ENCODE data around the gene TMEM175.

The TMEM175 gene

DNA sequence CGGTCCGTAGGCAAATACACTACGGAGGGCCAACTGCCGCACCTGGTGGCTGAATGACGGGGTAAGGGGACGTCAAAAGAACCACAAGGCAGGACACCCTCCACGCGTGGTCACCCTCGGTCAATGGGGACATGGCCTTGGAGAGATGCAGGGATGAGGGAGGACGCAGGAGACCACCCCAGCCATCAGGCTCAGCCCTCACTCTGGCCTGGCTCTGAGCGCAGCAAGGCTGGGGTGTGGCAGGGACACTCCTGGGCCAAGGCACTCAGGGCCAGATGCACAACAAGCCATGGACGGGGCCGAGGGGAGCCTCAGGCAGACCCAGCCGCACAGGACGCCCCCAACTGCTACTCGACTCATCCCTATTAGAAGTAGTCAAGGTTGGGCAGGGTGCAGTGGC, 36.7 kb upstream of the TMEM175 start:
- Mint-ChIP-seq H3K27me3 (ENCODE audit: low read depth) (no peaks in the 10 kb centered on the region), H3K36me3 (ENCODE audit: low read depth) (peaks cover 20% of the 10 kb centered on the region), H3K4me1 (no peaks in the 10 kb centered on the region), H3K4me3 (no peak overlapping the region), H3K9me3 (no peaks in the 10 kb centered on the region), H3K27ac (no peak overlapping the region)
- TF ChIP-seq, protein P1, sequence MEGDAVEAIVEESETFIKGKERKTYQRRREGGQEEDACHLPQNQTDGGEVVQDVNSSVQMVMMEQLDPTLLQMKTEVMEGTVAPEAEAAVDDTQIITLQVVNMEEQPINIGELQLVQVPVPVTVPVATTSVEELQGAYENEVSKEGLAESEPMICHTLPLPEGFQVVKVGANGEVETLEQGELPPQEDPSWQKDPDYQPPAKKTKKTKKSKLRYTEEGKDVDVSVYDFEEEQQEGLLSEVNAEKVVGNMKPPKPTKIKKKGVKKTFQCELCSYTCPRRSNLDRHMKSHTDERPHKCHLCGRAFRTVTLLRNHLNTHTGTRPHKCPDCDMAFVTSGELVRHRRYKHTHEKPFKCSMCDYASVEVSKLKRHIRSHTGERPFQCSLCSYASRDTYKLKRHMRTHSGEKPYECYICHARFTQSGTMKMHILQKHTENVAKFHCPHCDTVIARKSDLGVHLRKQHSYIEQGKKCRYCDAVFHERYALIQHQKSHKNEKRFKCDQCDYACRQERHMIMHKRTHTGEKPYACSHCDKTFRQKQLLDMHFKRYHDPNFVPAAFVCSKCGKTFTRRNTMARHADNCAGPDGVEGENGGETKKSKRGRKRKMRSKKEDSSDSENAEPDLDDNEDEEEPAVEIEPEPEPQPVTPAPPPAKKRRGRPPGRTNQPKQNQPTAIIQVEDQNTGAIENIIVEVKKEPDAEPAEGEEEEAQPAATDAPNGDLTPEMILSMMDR (IDR thresholded peaks at IDR 0.05; ENCODE audit: unreplicated experiment in 3 of 3): no peak

DNA sequence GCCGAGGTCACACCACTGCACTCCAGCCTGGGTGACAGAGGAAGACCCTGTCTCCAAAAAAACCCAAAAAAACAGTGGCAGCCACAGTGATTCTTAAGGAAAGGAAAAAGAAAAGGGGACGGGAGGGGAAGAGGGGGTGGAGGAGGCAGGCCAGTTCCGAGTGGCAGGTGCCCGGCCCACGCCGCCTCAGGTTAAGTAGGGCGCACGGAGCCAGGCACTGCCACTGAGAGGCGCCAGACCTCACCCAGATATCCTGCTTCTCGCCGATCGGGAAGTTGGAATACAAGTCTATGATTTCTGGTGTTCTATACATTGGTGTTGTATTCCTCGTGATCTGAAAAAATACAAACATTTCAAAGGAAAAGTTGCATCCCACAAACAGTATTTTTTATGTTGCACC, 36.0 kb upstream of the TMEM175 start:
- Mint-ChIP-seq H3K27me3 (ENCODE audit: low read depth) (no peaks in the 10 kb centered on the region), H3K27ac (no peak overlapping the region), H3K36me3 (ENCODE audit: low read depth) (peaks cover 20% of the 10 kb centered on the region), H3K4me3 (no peak overlapping the region), H3K9me3 (no peaks in the 10 kb centered on the region), H3K4me1 (no peaks in the 10 kb centered on the region)
- TF ChIP-seq, protein P1 (IDR thresholded peaks at IDR 0.05; ENCODE audit: unreplicated experiment in 3 of 3): no peak

DNA sequence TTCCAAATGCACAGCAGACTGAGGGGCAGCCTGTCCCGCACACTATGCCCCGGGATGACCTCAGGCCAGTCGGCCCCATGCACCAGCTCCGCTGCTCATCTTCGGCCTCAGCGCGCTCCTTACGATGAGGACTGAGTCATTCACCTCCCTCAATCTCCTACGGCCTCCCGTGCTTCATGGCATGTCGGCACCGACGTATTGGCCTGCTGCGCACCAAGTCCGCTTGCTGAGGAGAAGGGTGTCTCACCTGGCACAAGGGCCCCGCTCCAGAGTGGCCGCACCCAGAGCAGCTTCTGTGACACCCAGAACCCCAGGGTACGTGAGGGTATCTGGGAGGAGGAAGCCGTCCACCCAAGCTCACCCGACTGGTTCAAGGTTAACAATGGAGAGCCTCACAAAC, 35.6 kb upstream of the TMEM175 start:
- Mint-ChIP-seq H3K27me3 (ENCODE audit: low read depth) (no peaks in the 10 kb centered on the region), H3K4me3 (no peak overlapping the region), H3K27ac (no peak overlapping the region), H3K4me1 (no peaks in the 10 kb centered on the region), H3K36me3 (ENCODE audit: low read depth) (peaks cover 20% of the 10 kb centered on the region), H3K9me3 (no peaks in the 10 kb centered on the region)
- TF ChIP-seq, protein P1 (IDR thresholded peaks at IDR 0.05; ENCODE audit: unreplicated experiment in 3 of 3): no peak

DNA sequence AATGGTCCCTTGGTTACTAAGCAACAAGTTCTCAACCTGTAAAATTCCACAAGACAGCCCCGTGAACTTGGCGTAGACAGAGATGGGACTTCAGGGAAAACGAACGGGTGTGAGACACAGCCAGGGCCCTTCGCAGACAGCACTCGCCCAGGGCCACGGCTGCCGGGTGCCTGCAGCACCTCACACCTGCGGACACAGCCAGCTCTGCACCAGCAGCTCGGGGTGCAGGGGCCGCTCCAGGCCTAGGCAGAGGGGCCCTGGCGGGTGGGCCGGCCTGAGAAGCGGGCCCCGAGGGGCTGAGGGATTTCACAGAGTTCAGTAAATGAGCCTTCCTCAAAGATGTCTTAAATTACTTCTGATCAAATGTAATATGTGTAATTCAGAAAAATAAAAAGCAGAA, 34.1 kb upstream of the TMEM175 start:
- H3K4me3 Mint-ChIP-seq: no peak overlapping the region
- H3K4me1 Mint-ChIP-seq: no peaks in the 10 kb centered on the region
- peaks cover 27% of the 10 kb centered on the region for H3K36me3 Mint-ChIP-seq (ENCODE audit: low read depth)
- no peaks in the 10 kb centered on the region for H3K27me3 Mint-ChIP-seq (ENCODE audit: low read depth)
- TF ChIP-seq, protein P1 (IDR thresholded peaks at IDR 0.05; ENCODE audit: unreplicated experiment in 3 of 3): no peak
- H3K9me3 Mint-ChIP-seq: no peaks in the 10 kb centered on the region
- H3K27ac Mint-ChIP-seq: no peak overlapping the region

DNA sequence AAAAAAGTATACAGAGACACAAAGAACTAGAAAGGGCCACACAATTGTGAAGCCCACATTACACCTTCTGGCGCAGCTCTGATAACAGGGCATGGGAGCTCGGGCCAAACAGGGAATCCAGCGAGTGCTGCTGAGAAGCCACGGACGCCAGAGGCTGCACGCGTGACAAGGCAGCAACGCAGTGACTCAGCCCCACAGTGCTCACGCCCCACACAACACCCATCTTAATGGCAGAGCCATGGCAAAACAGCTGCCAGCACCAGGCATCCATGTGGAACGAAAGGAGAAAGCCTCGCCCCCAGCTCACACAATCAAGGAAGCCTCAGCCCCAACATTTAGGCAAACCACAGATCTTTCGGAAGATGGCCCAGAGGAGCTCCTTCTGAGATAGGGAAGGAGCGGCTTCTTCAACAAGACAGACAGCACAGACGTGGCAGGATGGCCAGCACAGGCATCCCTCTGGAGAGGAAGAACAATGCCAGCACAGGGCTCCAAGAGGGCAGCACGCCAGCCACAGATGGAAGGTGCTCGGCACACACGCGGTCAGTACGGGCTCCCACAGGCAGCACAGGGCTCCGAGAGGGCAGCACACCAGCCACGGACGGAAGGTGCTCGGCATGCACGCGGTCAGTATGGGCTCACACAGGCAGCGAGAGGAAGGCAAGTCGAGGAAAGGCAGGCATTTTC, 33.2 kb upstream of the TMEM175 start:
- peaks cover 28% of the 10 kb centered on the region for H3K36me3 Mint-ChIP-seq (ENCODE audit: low read depth)
- TF ChIP-seq, protein P1 (IDR thresholded peaks at IDR 0.05; ENCODE audit: unreplicated experiment in 3 of 3): no peak
- H3K27ac Mint-ChIP-seq: no peak overlapping the region
- H3K4me3 Mint-ChIP-seq: no peak overlapping the region
- H3K9me3 Mint-ChIP-seq: no peaks in the 10 kb centered on the region
- H3K27me3 Mint-ChIP-seq (ENCODE audit: low read depth): no peaks in the 10 kb centered on the region
- no peaks in the 10 kb centered on the region for H3K4me1 Mint-ChIP-seq

DNA sequence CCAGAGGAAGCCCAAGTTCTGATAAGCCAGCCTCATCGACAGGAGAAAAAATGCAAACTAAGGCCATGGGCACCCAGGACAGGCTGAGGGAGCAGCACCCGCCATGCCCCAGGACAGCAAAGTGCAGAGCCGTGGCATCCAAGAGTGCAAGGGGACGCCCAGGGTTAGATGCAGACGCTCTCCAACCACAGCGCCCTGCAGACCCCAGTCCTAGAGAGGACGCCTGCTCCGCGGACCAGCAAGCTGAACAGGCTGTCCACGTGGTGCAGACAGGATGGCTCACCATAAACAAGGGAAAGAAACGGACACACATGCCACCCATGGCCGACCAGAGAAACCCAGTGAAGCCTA, 32.7 kb upstream of the TMEM175 start:
- Mint-ChIP-seq H3K9me3 (no peaks in the 10 kb centered on the region), H3K4me1 (no peaks in the 10 kb centered on the region), H3K4me3 (no peak overlapping the region), H3K27ac (no peak overlapping the region), H3K36me3 (ENCODE audit: low read depth) (peaks cover 28% of the 10 kb centered on the region), H3K27me3 (ENCODE audit: low read depth) (no peaks in the 10 kb centered on the region)
- TF ChIP-seq, protein P1 (IDR thresholded peaks at IDR 0.05; ENCODE audit: unreplicated experiment in 3 of 3): no peak
